Measurements from ENCODE around the gene YWHAG. TPM values are rescaled to one million over a fixed set of nuclear protein-coding genes. Genes with fewer than 3 reads are reported as not detected.

YWHAG gene
- total and polyA plus RNA-seq, 2 of the 13 experiments (the other 11 are each of a cell fraction or from before 2014, with no cell fraction given), result 36.9 to 67.5 TPM

- peak; percentile 69; the same call in 1 of the 2 replicates for TF ChIP-seq ZNF292 (CRISPR knock-in tag; IDR thresholded peaks at IDR 0.05; ENCODE audit: borderline replicate concordance, low read depth)
- peak; percentile 43; the same call in 1 of the 2 replicates for TF ChIP-seq THRA (CRISPR knock-in tag; IDR thresholded peaks at IDR 0.05; ENCODE audit: borderline replicate concordance)
- TF ChIP-seq ZSCAN25 (CRISPR knock-in tag; IDR thresholded peaks at IDR 0.05), result peak; percentile 23; the same call in 1 of the 2 replicates
- TF ChIP-seq MIER3 (CRISPR knock-in tag; IDR thresholded peaks at IDR 0.05; ENCODE audit: borderline replicate concordance), result peak; percentile 83; the same call in 1 of the 2 replicates
- no peak for TF ChIP-seq ZNF503 (CRISPR knock-in tag; IDR thresholded peaks at IDR 0.05)
- TF ChIP-seq HOXA5 (CRISPR knock-in tag; IDR thresholded peaks at IDR 0.05), result 0 out of 2 replicates have a peak, but pooled peaks have one; percentile 35
- peak; percentile 66; the same call in 1 of the 2 replicates for TF ChIP-seq ZNF12 (CRISPR knock-in tag; IDR thresholded peaks at IDR 0.05)
- TF ChIP-seq POLR2AphosphoS5 (IDR thresholded peaks at IDR 0.05; ENCODE audit: low read depth, low read length), result peak; percentile 50; the same call in 1 of the 2 replicates
- TF ChIP-seq NFKB2 (CRISPR knock-in tag; IDR thresholded peaks at IDR 0.05; ENCODE audit: borderline replicate concordance), result peak; percentile 39; the same call in 1 of the 2 replicates
- peak; percentile 95 for TF ChIP-seq ZNF3 (CRISPR knock-in tag; IDR thresholded peaks at IDR 0.05)
- peak; percentile 42; the same call in 1 of the 2 replicates for TF ChIP-seq ZBTB33 (CRISPR knock-in tag; IDR thresholded peaks at IDR 0.05)
- no peak for TF ChIP-seq HCFC1 (IDR thresholded peaks at IDR 0.05; ENCODE audit: low read depth, low read length)
- TF ChIP-seq HOXA3 (CRISPR knock-in tag; IDR thresholded peaks at IDR 0.05), result peak; percentile 66
- peak; percentile 27; the same call in 1 of the 2 replicates for TF ChIP-seq TFDP1 (CRISPR knock-in tag; IDR thresholded peaks at IDR 0.05; ENCODE audit: borderline replicate concordance)
- no peak for TF ChIP-seq ZNF232 (CRISPR knock-in tag; IDR thresholded peaks at IDR 0.05; ENCODE audit: borderline replicate concordance)
- TF ChIP-seq MXI1 (IDR thresholded peaks at IDR 0.05; ENCODE audit: borderline replicate concordance, low read depth, low read length), result no peak
- peak; percentile 66; the same call in 1 of the 2 replicates for TF ChIP-seq DMAP1 (CRISPR knock-in tag; IDR thresholded peaks at IDR 0.05)
- 0 out of 2 replicates have a peak, but pooled peaks have one; percentile 71 for TF ChIP-seq KDM3A (CRISPR knock-in tag; IDR thresholded peaks at IDR 0.05; ENCODE audit: low read depth)
- no peak for TF ChIP-seq ZNF138 (CRISPR knock-in tag; IDR thresholded peaks at IDR 0.05; ENCODE audit: low read depth)
- TF ChIP-seq MXD4 (CRISPR knock-in tag; IDR thresholded peaks at IDR 0.05), result no peak
- peak; percentile 41; the same call in 1 of the 2 replicates for TF ChIP-seq CEBPG (CRISPR knock-in tag; IDR thresholded peaks at IDR 0.05)
Measured at GRCh38 chr7:76291351-76292212, 67.2 kb downstream of the YWHAG start (continued).
